CD4-positive, alpha-beta memory T cell (primary cell): ENCODE results near the gene DDT. TPM values are rescaled to one million over a fixed set of nuclear protein-coding genes. Genes with fewer than 3 reads are reported as not detected.
"Not testable (repeated sequence)": the region's sequence is repeated elsewhere in the genome, so short reads cannot be mapped to it uniquely, and the experiment has no call there.

Experiments
- CTCF ChIA-PET: fragments of 350-600 bp; sonication (Branson Sonifier 250); formaldehyde crosslinking; loops from one replicate; lab custom pipeline; 2021; ENCODE audit warnings: inconsistent platforms; ENCODE audit not compliant: partially characterized antibody; lab: Charles Lee
- POLR2A ChIA-PET: fragments of 350-600 bp; sonication (Branson Sonifier 250); formaldehyde crosslinking; loops from one replicate; lab custom pipeline; 2021; ENCODE audit not compliant: partially characterized antibody; lab: Charles Lee
- DNase-seq, 5 donors: peaks; one replicate each; pipeline versions ENCODE4 v3.0.0 to v3.0.0-alpha.2; 2020 to 2022; ENCODE audit warnings: mixed read lengths in 1 of 5
- H3K27ac ChIP-seq: one replicate; pipeline ENCODE4 v1.7.0; 2013; ENCODE audit warnings: low read depth, low read length
- H3K27me3 ChIP-seq: 2 replicates; pipeline ENCODE4 v1.7.0; 2013; ENCODE audit warnings: mild to moderate bottlenecking, low read length, moderate library complexity; ENCODE audit not compliant: insufficient read depth
- H3K36me3 ChIP-seq: 2 replicates; pipeline ENCODE4 v1.7.0; 2013; ENCODE audit warnings: mild to moderate bottlenecking, low read length, moderate library complexity; ENCODE audit not compliant: insufficient read depth
- H3K4me1 ChIP-seq: 2 replicates; pipeline ENCODE4 v1.7.0; 2013; ENCODE audit warnings: mild to moderate bottlenecking, low read length, moderate library complexity; ENCODE audit not compliant: insufficient read depth
- H3K4me3 ChIP-seq, 2 donors: one replicate each; pipeline ENCODE4 v1.7.0; 2013; ENCODE audit warnings: low read length in 2 of 2, mild to moderate bottlenecking in 1 of 2
- H3K9me3 ChIP-seq, 2 donors: one replicate each; pipeline ENCODE4 v1.7.0; 2013; ENCODE audit warnings: low read length in 2 of 2, control low read depth in 1 of 2; ENCODE audit not compliant: control insufficient read depth in 1 of 2
- H3K27ac Mint-ChIP-seq, 7 donors: one replicate each; pipeline ENCODE4 v1.8.0; 2020 to 2021; ENCODE audit warnings: mixed read lengths in 7 of 7, mild to moderate bottlenecking in 6 of 7, inconsistent platforms in 3 of 7, moderate library complexity in 3 of 7
- H3K27me3 Mint-ChIP-seq, 2 donors: one replicate each; pipeline ENCODE4 v1.8.0; 2020 to 2021; ENCODE audit warnings: mixed read lengths in 2 of 2
- H3K36me3 Mint-ChIP-seq, 2 donors: one replicate each; pipeline ENCODE4 v1.8.0; 2020 to 2021; ENCODE audit warnings: mixed read lengths in 2 of 2, inconsistent platforms in 1 of 2, mild to moderate bottlenecking in 1 of 2
- H3K4me1 Mint-ChIP-seq, 4 donors: one replicate each; pipeline ENCODE4 v1.8.0; 2020 to 2021; ENCODE audit warnings: mixed read lengths in 4 of 4, mild to moderate bottlenecking in 1 of 4
- H3K4me3 Mint-ChIP-seq, 8 donors: one replicate each; pipeline ENCODE4 v1.8.0; 2020 to 2021; ENCODE audit warnings: mixed read lengths in 8 of 8, mild to moderate bottlenecking in 7 of 8, moderate library complexity in 6 of 8, inconsistent platforms in 3 of 8
- H3K9me3 Mint-ChIP-seq, 8 donors: one replicate each; pipeline ENCODE4 v1.8.0; 2020 to 2021; ENCODE audit warnings: mixed read lengths in 8 of 8, mild to moderate bottlenecking in 5 of 8, inconsistent platforms in 3 of 8, moderate library complexity in 1 of 8
- intact Hi-C: fragments of 100-400 bp; cut with micrococcal nuclease; formaldehyde crosslinking; loops from one replicate; pipeline ENCODE4 v1.15.1; 2023
- polyA plus RNA-seq, 2 donors: library from polyadenylated mRNA; unstranded; fragments of 300-500 nt; fragmentation: Illumina TruSeq; gene quantifications; one replicate each; pipeline ENCODE4 v1.2.3, GENCODE V29; 2021
- total RNA-seq, 2 experiments: library from RNA; stranded (reverse); gene quantifications; one replicate each; pipeline ENCODE4 v1.2.3, GENCODE V29; 2021

The DDT gene
- total and polyA plus RNA-seq, 4 experiments from 2014 or later = 93.5 to 133 (median 100) TPM

GRCh38 chr22:23969071-23969470, 5.2 kb downstream of the DDT start:
- intact Hi-C loops = no loop called here
- peak overlapping the region in 2 of 7 donors; percentile 70 to 78 for H3K27ac Mint-ChIP-seq
- Histone ChIP-seq H3K36me3 (peaks cover 26% of the 10 kb centered on the region), H3K4me1 (peaks cover 16% of the 10 kb centered on the region), H3K4me3 (no peak overlapping the region), H3K27me3 (no peaks in the 10 kb centered on the region), H3K9me3 (no peaks in the 10 kb centered on the region), H3K27ac (no peak overlapping the region)
- no peaks in the 10 kb centered on the region for H3K27me3 Mint-ChIP-seq
- H3K9me3 Mint-ChIP-seq = no peaks in the 10 kb centered on the region
- ChIA-PET CTCF (no interaction called here), POLR2A (no interaction called here)
- H3K4me1 Mint-ChIP-seq = peaks cover 7 to 29% (median 20%) of the 10 kb centered on the region in 4 donors
- peak overlapping the region in 2 of 8 donors; percentile 39 to 66 for H3K4me3 Mint-ChIP-seq
- H3K36me3 Mint-ChIP-seq = peaks cover 18 to 29% of the 10 kb centered on the region in 2 donors
- DNase-seq = no peak

DNA sequence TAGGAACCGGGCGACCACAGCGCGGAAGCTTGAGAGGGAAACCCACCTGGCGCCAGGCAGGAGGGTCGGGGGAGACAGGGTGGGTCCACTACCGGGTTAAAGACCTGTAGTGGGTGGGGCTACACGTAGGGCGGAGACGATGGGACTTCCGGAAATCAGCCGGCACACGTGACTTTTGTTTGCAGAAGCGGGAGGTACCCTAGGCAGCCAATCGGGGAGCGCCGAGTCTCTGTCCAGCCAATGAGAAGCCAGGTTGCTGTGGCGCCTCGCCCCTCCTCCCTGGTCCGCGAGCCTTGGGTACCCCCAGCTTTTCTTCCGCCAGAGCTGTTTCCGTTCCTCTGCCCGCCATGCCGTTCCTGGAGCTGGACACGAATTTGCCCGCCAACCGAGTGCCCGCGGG, 7.7 kb downstream of the DDT start, which contains the start of gene DDTL:
TSS of gene DDTL (plus strand) at position 321 of the 400 bp plus-strand sequence. CDS start at position 348, 27 bp downstream.
- Histone ChIP-seq H3K36me3 (peaks cover 22% of the 10 kb centered on the region), H3K4me1 (peaks cover 12% of the 10 kb centered on the region)
- CTCF ChIA-PET, H3K4me3 Mint-ChIP-seq, DNase-seq, H3K4me3 ChIP-seq, H3K27me3 ChIP-seq, H3K27ac Mint-ChIP-seq, POLR2A ChIA-PET, H3K27ac ChIP-seq, H3K27me3 Mint-ChIP-seq, intact Hi-C loops, H3K9me3 Mint-ChIP-seq, H3K9me3 ChIP-seq: not testable (repeated sequence)
- Mint-ChIP-seq H3K36me3 (peaks cover 14 to 24% of the 10 kb centered on the region in 2 donors), H3K4me1 (peaks cover 7 to 24% (median 18%) of the 10 kb centered on the region in 4 donors)

DNA sequence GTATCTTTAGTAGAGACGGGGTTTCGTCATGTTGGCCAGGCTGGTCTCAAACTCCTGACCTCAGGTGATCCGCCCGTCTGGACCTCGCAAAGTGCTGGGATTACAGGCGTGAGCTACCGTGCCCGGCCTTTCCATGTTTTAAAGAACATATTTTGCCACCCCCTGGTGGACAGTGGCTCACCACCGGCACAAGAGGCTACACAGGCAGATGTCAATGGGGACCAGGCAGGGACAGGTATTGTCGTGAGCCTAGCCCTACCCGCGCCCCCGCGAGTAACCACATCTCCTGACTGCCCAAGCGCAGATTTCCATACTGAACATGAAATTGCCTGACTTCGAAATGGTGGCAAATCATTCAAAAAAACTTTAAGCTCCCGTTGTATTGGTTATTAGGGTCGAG, 8.1 kb downstream of the DDT start:
- H3K27ac Mint-ChIP-seq, CTCF ChIA-PET, H3K4me1 ChIP-seq, H3K27me3 ChIP-seq, H3K27ac ChIP-seq, POLR2A ChIA-PET, H3K27me3 Mint-ChIP-seq, intact Hi-C loops, H3K9me3 Mint-ChIP-seq, H3K9me3 ChIP-seq, H3K4me3 Mint-ChIP-seq, H3K4me3 ChIP-seq, DNase-seq: not testable (repeated sequence)
- H3K4me1 Mint-ChIP-seq = peaks cover 7 to 19% (median 14%) of the 10 kb centered on the region in 4 donors
- peaks cover 11 to 20% of the 10 kb centered on the region in 2 donors for H3K36me3 Mint-ChIP-seq
- peaks cover 17% of the 10 kb centered on the region for H3K36me3 ChIP-seq

DNA sequence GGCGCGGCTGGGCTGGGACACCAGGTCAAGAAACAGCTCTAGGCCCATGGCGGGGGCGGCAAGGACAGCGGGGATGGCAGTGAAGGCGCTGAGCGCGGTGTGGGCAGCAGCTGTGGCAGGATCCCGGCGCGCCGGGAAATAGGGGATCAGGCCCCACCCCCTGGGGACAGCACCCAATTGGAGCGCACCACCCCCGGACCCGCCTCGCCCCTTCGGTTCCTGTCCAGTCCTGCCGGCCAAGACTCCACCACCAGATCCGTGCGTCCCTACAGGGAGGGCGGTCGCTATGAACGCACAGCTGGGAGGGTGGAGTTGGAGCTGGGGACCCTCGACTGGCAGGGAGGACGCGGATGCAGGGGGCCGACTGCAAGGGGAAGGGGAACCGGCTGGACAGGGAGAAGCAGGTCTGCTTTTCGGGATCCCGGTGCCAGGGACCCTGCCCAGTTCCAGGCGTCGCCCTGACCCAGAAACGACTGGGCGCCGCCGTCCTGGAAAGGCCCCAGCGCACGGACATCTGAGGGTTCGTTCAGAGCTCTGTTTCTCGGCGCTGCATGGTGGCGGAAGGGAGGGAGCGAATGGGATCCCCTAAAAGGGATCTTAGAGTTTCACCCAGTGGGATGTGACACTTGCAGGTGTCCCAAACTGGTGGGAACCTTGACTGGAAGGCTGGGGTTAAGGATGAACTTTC, 13.0 kb downstream of the DDT start, which contains the start of gene GSTT2B:
TSS of gene GSTT2B (minus strand) at position 112 of the 688 bp plus-strand sequence. CDS start at position 48, 64 bp downstream.
- H3K4me3 Mint-ChIP-seq, H3K4me1 ChIP-seq, intact Hi-C loops: not testable (repeated sequence)

DNA sequence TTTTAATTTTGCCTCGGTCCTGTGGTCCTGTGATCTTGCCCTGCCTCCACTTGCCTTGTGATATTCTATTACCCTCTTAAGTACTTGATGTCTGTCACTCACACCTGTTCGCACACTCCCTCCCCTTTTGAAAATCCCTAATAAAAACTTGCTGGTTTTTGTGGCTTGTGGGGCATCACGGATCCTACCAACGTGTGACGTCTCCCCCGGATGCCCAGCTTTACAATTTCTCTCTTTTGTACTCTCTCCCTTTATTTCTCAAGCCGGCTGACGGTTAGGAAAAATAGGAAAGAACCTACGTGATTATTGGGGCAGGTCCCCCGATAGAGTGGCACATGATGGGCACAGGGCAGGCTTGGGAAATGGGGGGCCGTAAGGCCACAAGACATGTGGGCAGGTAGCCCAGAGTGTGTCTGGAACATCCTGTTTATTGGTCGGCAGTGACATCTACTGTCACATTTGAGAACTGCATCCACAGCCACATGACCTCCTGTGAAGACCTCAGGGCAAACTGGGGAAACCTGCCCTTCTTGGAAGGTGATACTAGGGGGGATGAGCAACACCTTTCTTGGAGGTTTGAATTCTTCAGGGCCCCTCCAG, 17.8 kb downstream of the DDT start:
- H3K9me3 Mint-ChIP-seq, H3K36me3 ChIP-seq, POLR2A ChIA-PET, H3K27me3 Mint-ChIP-seq, H3K9me3 ChIP-seq, H3K27ac ChIP-seq, H3K36me3 Mint-ChIP-seq, H3K4me1 ChIP-seq, H3K4me3 ChIP-seq, H3K4me1 Mint-ChIP-seq, H3K4me3 Mint-ChIP-seq, H3K27me3 ChIP-seq: not testable (repeated sequence)
- intact Hi-C loops = loop anchor here (10.0 kb wide), 3 partner anchors 102 to 332 kb away; partner anchors contain the start of gene SLC2A11
- CTCF ChIA-PET = interaction anchor here (0.6 kb wide), 1 partner anchor 92 kb away, joined by 3 read pairs; no protein-coding TSS in a partner anchor
- DNase-seq = peak; percentile 70 to 77 (median 73)
- H3K27ac Mint-ChIP-seq = peak overlapping the region in 2 of 7 donors; percentile 66 to 72

More for the DNA sequence above, 13.0 kb downstream of the DDT start, which contains the start of gene GSTT2B:
- CTCF ChIA-PET, H3K9me3 ChIP-seq, H3K27ac Mint-ChIP-seq, H3K36me3 Mint-ChIP-seq, H3K27me3 Mint-ChIP-seq, DNase-seq, H3K36me3 ChIP-seq, H3K4me3 ChIP-seq, H3K4me1 Mint-ChIP-seq, H3K9me3 Mint-ChIP-seq, H3K27me3 ChIP-seq, H3K27ac ChIP-seq, POLR2A ChIA-PET: not testable (repeated sequence)

GRCh38 chr22:23955886-23956285, 18.4 kb downstream of the DDT start:
- H3K27ac ChIP-seq = not testable (repeated sequence)
- intact Hi-C loops = loop anchor here (10.0 kb wide), 3 partner anchors 101 to 331 kb away; partner anchors contain the start of gene SLC2A11

GRCh38 chr22:23954991-23955305, 19.3 kb downstream of the DDT start:
- H3K27me3 ChIP-seq, DNase-seq, H3K4me3 ChIP-seq, H3K27ac Mint-ChIP-seq, H3K36me3 ChIP-seq, H3K36me3 Mint-ChIP-seq, H3K9me3 Mint-ChIP-seq, H3K4me1 Mint-ChIP-seq, H3K4me3 Mint-ChIP-seq, H3K4me1 ChIP-seq, H3K27ac ChIP-seq, H3K9me3 ChIP-seq, H3K27me3 Mint-ChIP-seq, POLR2A ChIA-PET, CTCF ChIA-PET: not testable (repeated sequence)
- intact Hi-C loops = loop anchor here (10.0 kb wide), 3 partner anchors 100 to 330 kb away; partner anchors contain the start of gene SLC2A11

More at GRCh38 chr22:23955886-23956285, 18.4 kb downstream of the DDT start:
- H3K9me3 ChIP-seq, H3K4me3 Mint-ChIP-seq, H3K9me3 Mint-ChIP-seq, H3K27me3 Mint-ChIP-seq, H3K4me1 Mint-ChIP-seq, H3K4me1 ChIP-seq, POLR2A ChIA-PET, H3K36me3 Mint-ChIP-seq, H3K4me3 ChIP-seq, H3K36me3 ChIP-seq, H3K27me3 ChIP-seq, H3K27ac Mint-ChIP-seq, DNase-seq: not testable (repeated sequence)
- CTCF ChIA-PET = interaction anchor here (0.6 kb wide), 1 partner anchor 92 kb away, joined by 3 read pairs; no protein-coding TSS in a partner anchor
